PC-9 (cell line): ENCODE results near the gene PDE10A. TPM values are rescaled to one million over a fixed set of nuclear protein-coding genes. Genes with fewer than 3 reads are reported as not detected.
A peak's percentile ranks its signal among the peaks of the same experiment; 100 is the strongest.

ENCODE experiments used
- BruUV-seq: library from RNA; stranded (reverse); fragments of 400-500 nt; replicated peaks from 2 replicates; lab custom pipeline; 2021; lab: Mats Ljungman, UMichigan
- CTCF ChIA-PET: fragments of 300-600 bp; sonication (Branson Sonifier 250); formaldehyde crosslinking; loops from one replicate; lab custom pipeline; 2022; ENCODE audit warnings: antibody characterized with exemption; lab: Charles Lee
- POLR2A ChIA-PET: fragments of 300-600 bp; sonication (Branson Sonifier 250); formaldehyde crosslinking; loops from one replicate; lab custom pipeline; 2022; ENCODE audit warnings: antibody characterized with exemption; ENCODE audit not compliant: unreplicated experiment; lab: Charles Lee
- DNase-seq, 2 experiments: peaks; one replicate each; pipeline versions ENCODE4 v3.0.0 to v3.0.0-alpha.2; 2015 to 2022; ENCODE audit warnings: mixed read lengths in 1 of 2
- H2AFZ ChIP-seq: fragments of 200-600 bp; sonication (generic); 2 replicates; pipeline ENCODE4 v1.8.1; 2017; ENCODE audit warnings: antibody characterized with exemption
- H3F3A ChIP-seq: fragments of 200-600 bp; sonication (generic); 2 replicates; pipeline ENCODE4 v1.8.1; 2017; ENCODE audit warnings: antibody characterized with exemption, mild to moderate bottlenecking, low read depth; ENCODE audit not compliant: insufficient read depth
- H3K27ac ChIP-seq: fragments of 200-600 bp; sonication (generic); 2 replicates; pipeline ENCODE4 v1.6.1; 2016; ENCODE audit warnings: mixed run types
- H3K27me3 ChIP-seq: fragments of 200-600 bp; sonication (generic); 2 replicates; pipeline ENCODE4 v1.6.1; 2016; ENCODE audit warnings: low read depth, mixed run types; ENCODE audit not compliant: insufficient read depth
- H3K36me3 ChIP-seq: fragments of 200-600 bp; sonication (generic); 2 replicates; pipeline ENCODE4 v1.6.1; 2016; ENCODE audit warnings: low read depth, mixed run types
- H3K4me1 ChIP-seq: fragments of 200-600 bp; sonication (generic); replicated peaks from 2 replicates; pipeline ENCODE4 v1.6.1; 2016; ENCODE audit warnings: mixed run types; ENCODE audit not compliant: insufficient read depth
- H3K4me2 ChIP-seq: fragments of 200-600 bp; sonication (generic); 2 replicates; pipeline ENCODE4 v1.6.1; 2017; ENCODE audit warnings: mixed run types
- H3K4me3 ChIP-seq: fragments of 200-600 bp; sonication (generic); 2 replicates; pipeline ENCODE4 v1.6.1; 2016; ENCODE audit warnings: mixed run types
- H3K79me2 ChIP-seq: fragments of 200-600 bp; sonication (generic); 2 replicates; pipeline ENCODE4 v1.6.1; 2017; ENCODE audit warnings: low read depth, mixed run types
- H3K9me2 ChIP-seq: fragments of 200-600 bp; sonication (generic); 2 replicates; pipeline ENCODE4 v1.8.1; 2017; ENCODE audit warnings: mild to moderate bottlenecking; ENCODE audit not compliant: insufficient read depth
- H3K9me3 ChIP-seq: fragments of 200-600 bp; sonication (generic); 2 replicates; pipeline ENCODE4 v1.8.1; 2016; ENCODE audit warnings: low read depth; ENCODE audit not compliant: insufficient read depth
- H4K20me1 ChIP-seq: fragments of 200-600 bp; sonication (generic); 2 replicates; pipeline ENCODE4 v1.8.1; 2017; ENCODE audit not compliant: insufficient read depth
- EZH2 ChIP-seq: fragments of 200-600 bp; sonication (generic); IDR thresholded peaks from 2 replicates; pipeline ENCODE4 v1.8.0; 2017; ENCODE audit warnings: antibody characterized with exemption, low read depth
- intact Hi-C: fragments of 100-400 bp; cut with micrococcal nuclease; formaldehyde crosslinking; loops from one replicate; pipeline ENCODE4 v1.10.0; 2022; ENCODE audit not compliant: unreplicated experiment
- total RNA-seq: library from RNA; stranded (reverse); gene quantifications from 2 replicates; pipeline ENCODE4 v1.2.3, GENCODE V29; 2021
- TF ChIP-seq, protein P1 (sequence below): fragments of 200-600 bp; sonication (generic); conservative IDR thresholded peaks from 2 replicates; pipeline ENCODE4 v1.6.1; 2017; ENCODE audit warnings: mixed run types, antibody characterized with exemption, mild to moderate bottlenecking, moderate library complexity

PDE10A gene
- total RNA-seq, 1 experiment from 2014 or later: not detected

DNA sequence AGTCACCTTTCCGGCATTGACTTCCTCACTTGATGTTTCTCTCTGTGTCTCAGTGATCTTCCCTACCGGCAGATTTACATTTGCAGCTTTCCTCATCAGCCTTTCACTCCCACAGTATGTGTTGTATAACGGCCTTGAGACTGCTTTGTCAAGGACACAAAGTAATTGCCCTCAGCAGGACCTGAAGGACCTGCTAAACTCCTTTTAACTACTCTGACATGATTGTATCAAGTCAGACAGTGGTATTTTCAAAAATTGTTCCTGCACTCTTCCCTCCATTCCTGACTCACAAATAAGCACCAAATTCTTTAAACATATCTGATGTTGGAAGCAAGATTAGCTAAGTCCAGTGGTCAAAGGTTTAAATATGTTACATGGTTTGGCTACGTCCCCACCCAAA is 62.4 kb downstream of the PDE10A start:
- intact Hi-C loops: no loop called here
- POLR2A ChIA-PET: no interaction called here
- Histone ChIP-seq H3K4me1 (peaks cover 12% of the 10 kb centered on the region), H3K4me3 (no peak overlapping the region), H3K9me2 (no peaks in the 10 kb centered on the region), H3K27me3 (no peaks in the 10 kb centered on the region), H3K79me2 (no peaks in the 10 kb centered on the region), H4K20me1 (no peaks in the 10 kb centered on the region), H3K27ac (no peak overlapping the region), H3K36me3 (no peaks in the 10 kb centered on the region), H3F3A (no peaks in the 10 kb centered on the region; the same call in 1 of the 2 replicates), H3K9me3 (no peaks in the 10 kb centered on the region), H2AFZ (no peak overlapping the region), H3K4me2 (no peak overlapping the region)
- no peak for TF ChIP-seq EZH2
- TF ChIP-seq, protein P1, sequence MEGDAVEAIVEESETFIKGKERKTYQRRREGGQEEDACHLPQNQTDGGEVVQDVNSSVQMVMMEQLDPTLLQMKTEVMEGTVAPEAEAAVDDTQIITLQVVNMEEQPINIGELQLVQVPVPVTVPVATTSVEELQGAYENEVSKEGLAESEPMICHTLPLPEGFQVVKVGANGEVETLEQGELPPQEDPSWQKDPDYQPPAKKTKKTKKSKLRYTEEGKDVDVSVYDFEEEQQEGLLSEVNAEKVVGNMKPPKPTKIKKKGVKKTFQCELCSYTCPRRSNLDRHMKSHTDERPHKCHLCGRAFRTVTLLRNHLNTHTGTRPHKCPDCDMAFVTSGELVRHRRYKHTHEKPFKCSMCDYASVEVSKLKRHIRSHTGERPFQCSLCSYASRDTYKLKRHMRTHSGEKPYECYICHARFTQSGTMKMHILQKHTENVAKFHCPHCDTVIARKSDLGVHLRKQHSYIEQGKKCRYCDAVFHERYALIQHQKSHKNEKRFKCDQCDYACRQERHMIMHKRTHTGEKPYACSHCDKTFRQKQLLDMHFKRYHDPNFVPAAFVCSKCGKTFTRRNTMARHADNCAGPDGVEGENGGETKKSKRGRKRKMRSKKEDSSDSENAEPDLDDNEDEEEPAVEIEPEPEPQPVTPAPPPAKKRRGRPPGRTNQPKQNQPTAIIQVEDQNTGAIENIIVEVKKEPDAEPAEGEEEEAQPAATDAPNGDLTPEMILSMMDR: no peak
- BruUV-seq: no TSS peak
- DNase-seq: no peak
- CTCF ChIA-PET: no interaction called here

DNA sequence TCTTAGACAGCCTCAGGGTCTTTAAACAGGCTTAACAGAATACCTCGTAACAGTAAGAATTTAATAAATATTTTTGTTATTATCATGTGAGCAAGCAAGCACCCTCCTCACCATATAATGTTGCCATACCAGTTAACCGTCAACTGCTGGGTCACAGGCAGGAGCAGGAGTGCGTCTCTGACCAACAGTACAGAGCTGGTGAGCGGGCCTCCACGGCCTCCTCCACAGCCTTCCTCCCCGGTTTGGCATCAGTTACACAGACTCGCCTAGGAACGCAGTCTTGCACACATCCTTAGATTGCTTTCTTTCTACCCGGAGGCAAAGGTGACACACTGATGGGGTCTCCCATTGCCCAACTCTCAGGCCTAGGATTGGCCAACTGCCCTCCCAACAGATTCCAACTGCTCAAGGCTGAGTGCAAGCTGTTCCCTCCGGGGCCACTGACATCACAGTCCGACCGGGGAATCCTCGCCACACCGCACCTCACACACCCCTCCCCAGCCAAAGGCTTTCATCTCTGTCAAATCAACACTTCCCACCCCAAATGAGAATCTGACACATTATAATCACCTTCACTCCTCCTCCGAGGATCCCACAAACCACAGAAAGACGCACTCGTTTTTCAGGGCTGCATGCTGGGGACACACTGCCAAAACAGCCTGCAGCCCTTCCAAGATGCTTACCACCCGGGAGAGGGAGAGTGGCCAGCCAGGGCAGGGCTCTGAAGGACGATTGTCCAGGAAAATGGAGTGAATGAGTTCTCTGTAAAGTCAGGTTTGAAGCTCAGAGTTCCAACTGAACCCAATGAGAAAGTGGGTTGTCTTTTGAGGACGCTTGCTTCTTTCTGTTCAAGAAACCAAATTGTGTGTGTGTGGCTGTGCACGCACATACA is 63.2 kb downstream of the PDE10A start:
- H3K4me3 ChIP-seq: no peak overlapping the region
- no peaks in the 10 kb centered on the region for H3K36me3 ChIP-seq
- no peaks in the 10 kb centered on the region for H3K9me3 ChIP-seq
- no peaks in the 10 kb centered on the region for H4K20me1 ChIP-seq
- no peaks in the 10 kb centered on the region for H3K79me2 ChIP-seq
- no TSS peak for BruUV-seq
- H3K27me3 ChIP-seq: no peaks in the 10 kb centered on the region
- H3K4me2 ChIP-seq: no peak overlapping the region
- H3K27ac ChIP-seq: 0 out of 2 replicates have a peak overlapping the region, but pooled peaks have one; percentile 5
- H2AFZ ChIP-seq: no peak overlapping the region
- H3F3A ChIP-seq: no peaks in the 10 kb centered on the region
- no peak for DNase-seq
- ChIA-PET POLR2A (no interaction called here), CTCF (no interaction called here)
- no peaks in the 10 kb centered on the region for H3K9me2 ChIP-seq
- TF ChIP-seq, protein P1: no peak
- no peak for TF ChIP-seq EZH2
- 0 out of 2 replicates have a peak, but pooled peaks cover 6% of the 10 kb centered on the region for H3K4me1 ChIP-seq
- intact Hi-C loops: no loop called here

DNA sequence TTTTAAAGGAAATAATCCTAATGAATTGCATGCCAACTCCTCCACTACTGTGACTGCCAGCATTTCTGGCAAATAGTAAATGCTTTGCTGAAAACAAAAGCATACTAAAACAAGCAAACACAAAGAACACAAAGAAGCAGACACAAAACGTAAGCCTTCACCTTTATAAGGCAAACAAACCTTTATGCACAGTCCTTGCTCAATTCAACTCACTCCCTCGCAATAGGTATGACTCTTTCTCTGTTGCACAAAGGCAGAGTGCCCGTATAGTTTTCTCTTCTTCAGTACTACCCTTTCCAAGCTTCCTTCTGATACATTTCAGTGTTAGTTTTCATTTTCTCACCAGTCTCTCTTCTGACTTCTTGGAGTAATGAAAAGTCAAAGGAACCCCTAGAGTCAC is 63.9 kb downstream of the PDE10A start:
- H3F3A ChIP-seq: no peaks in the 10 kb centered on the region
- H4K20me1 ChIP-seq: no peaks in the 10 kb centered on the region
- 0 out of 2 replicates have a peak overlapping the region, but pooled peaks have one; percentile 5 for H3K27ac ChIP-seq
- no peak overlapping the region for H3K4me2 ChIP-seq
- H3K79me2 ChIP-seq: no peaks in the 10 kb centered on the region
- ChIA-PET POLR2A (no interaction called here), CTCF (no interaction called here)
- DNase-seq: no peak
- intact Hi-C loops: no loop called here
- no peaks in the 10 kb centered on the region for H3K27me3 ChIP-seq
- H3K9me2 ChIP-seq: no peaks in the 10 kb centered on the region
- no TSS peak for BruUV-seq
- no peaks in the 10 kb centered on the region for H3K36me3 ChIP-seq
- TF ChIP-seq, protein P1: no peak
- TF ChIP-seq EZH2: no peak
- H3K4me3 ChIP-seq: no peak overlapping the region
- 0 out of 2 replicates have a peak, but pooled peaks cover 6% of the 10 kb centered on the region for H3K4me1 ChIP-seq
- no peak overlapping the region for H2AFZ ChIP-seq
- H3K9me3 ChIP-seq: no peaks in the 10 kb centered on the region
